Astrocyte (in vitro differentiated cells and primary cell): Measurements from ENCODE around the gene FGF22. TPM values are rescaled to one million over a fixed set of nuclear protein-coding genes. Genes with fewer than 3 reads are reported as not detected.

ENCODE experiments used
- DNase-seq: peaks from one replicate; pipeline ENCODE4 v3.0.0-alpha.2; 2010; ENCODE audit warnings: low read depth
- FAIRE-seq: peaks from 2 replicates; lab custom pipeline; 2011; peaks lifted over from hg19 to GRCh38; lab: Jason Lieb, UNC
- H2AFZ ChIP-seq: 2 replicates; pipeline ENCODE4 v1.6.0; 2012; ENCODE audit warnings: low read depth, low read length, inconsistent platforms
- H3K27ac ChIP-seq: 2 replicates; pipeline ENCODE4 v1.5.1; 2011; ENCODE audit warnings: low read depth, low read length, inconsistent platforms
- H3K27me3 ChIP-seq: 2 replicates; pipeline ENCODE4 v1.6.0; 2011; ENCODE audit warnings: low read length, inconsistent platforms; ENCODE audit not compliant: insufficient read depth
- H3K36me3 ChIP-seq: 2 replicates; pipeline ENCODE4 v1.5.1; 2011; ENCODE audit warnings: low read length, inconsistent platforms; ENCODE audit not compliant: insufficient read depth
- H3K4me1 ChIP-seq: 2 replicates; pipeline ENCODE4 v1.5.1; 2011; ENCODE audit warnings: low read length, inconsistent platforms; ENCODE audit not compliant: insufficient read depth
- H3K4me2 ChIP-seq: 2 replicates; pipeline ENCODE4 v1.6.0; 2012; ENCODE audit warnings: low read length, inconsistent platforms
- H3K4me3 ChIP-seq: 2 replicates; pipeline ENCODE4 v1.5.1; 2011; ENCODE audit warnings: low read depth, mild to moderate bottlenecking, low read length, inconsistent platforms; ENCODE audit not compliant: insufficient read depth
- H3K79me2 ChIP-seq: 2 replicates; pipeline ENCODE4 v1.6.0; 2012; ENCODE audit warnings: mild to moderate bottlenecking, low read length, inconsistent platforms; ENCODE audit not compliant: insufficient read depth
- H3K9ac ChIP-seq: 2 replicates; pipeline ENCODE4 v1.6.0; 2012; ENCODE audit warnings: mild to moderate bottlenecking, low read length, inconsistent platforms
- H3K9me3 ChIP-seq: 2 replicates; pipeline ENCODE4 v1.5.1; 2012; ENCODE audit warnings: low read depth, mild to moderate bottlenecking, low read length, inconsistent platforms; ENCODE audit not compliant: insufficient read depth
- H4K20me1 ChIP-seq: 2 replicates; pipeline ENCODE4 v1.6.0; 2012; ENCODE audit warnings: low read length, inconsistent platforms; ENCODE audit not compliant: insufficient read depth
- H3K27ac Mint-ChIP-seq: one replicate; pipeline ENCODE4 v1.8.0; 2021; ENCODE audit warnings: mild to moderate bottlenecking, mixed read lengths; ENCODE audit not compliant: unreplicated experiment
- H3K27me3 Mint-ChIP-seq: one replicate; pipeline ENCODE4 v1.8.0; 2021; ENCODE audit warnings: low read depth, mixed read lengths; ENCODE audit not compliant: unreplicated experiment
- H3K36me3 Mint-ChIP-seq: one replicate; pipeline ENCODE4 v1.8.0; 2021; ENCODE audit warnings: low read depth, mixed read lengths; ENCODE audit not compliant: unreplicated experiment
- H3K4me1 Mint-ChIP-seq: one replicate; pipeline ENCODE4 v1.8.0; 2021; ENCODE audit warnings: low read depth, mixed read lengths; ENCODE audit not compliant: unreplicated experiment
- H3K4me3 Mint-ChIP-seq: one replicate; pipeline ENCODE4 v1.8.0; 2021; ENCODE audit warnings: mild to moderate bottlenecking, moderate library complexity, mixed read lengths; ENCODE audit not compliant: unreplicated experiment
- H3K9me3 Mint-ChIP-seq: one replicate; pipeline ENCODE4 v1.8.0; 2021; ENCODE audit warnings: mild to moderate bottlenecking, mixed read lengths; ENCODE audit not compliant: unreplicated experiment
- EZH2 ChIP-seq: IDR thresholded peaks from 2 replicates; pipeline ENCODE4 v1.6.1; 2012; ENCODE audit warnings: mild to moderate bottlenecking, low read length, inconsistent platforms; ENCODE audit not compliant: insufficient read depth
- total RNA-seq: library from RNA; stranded (reverse); gene quantifications from 2 replicates; pipeline ENCODE4 v1.2.1, GENCODE V29; 2021
- TF ChIP-seq, protein P1 (sequence below): IDR thresholded peaks from 2 replicates; pipeline ENCODE4 v1.5.1; 2011; ENCODE audit warnings: low read depth, mild to moderate bottlenecking, inconsistent platforms, low read length, moderate library complexity; ENCODE audit not compliant: insufficient read depth

FGF22 gene
- total RNA-seq, 1 donor from 2014 or later, result 0.25 TPM

DNA sequence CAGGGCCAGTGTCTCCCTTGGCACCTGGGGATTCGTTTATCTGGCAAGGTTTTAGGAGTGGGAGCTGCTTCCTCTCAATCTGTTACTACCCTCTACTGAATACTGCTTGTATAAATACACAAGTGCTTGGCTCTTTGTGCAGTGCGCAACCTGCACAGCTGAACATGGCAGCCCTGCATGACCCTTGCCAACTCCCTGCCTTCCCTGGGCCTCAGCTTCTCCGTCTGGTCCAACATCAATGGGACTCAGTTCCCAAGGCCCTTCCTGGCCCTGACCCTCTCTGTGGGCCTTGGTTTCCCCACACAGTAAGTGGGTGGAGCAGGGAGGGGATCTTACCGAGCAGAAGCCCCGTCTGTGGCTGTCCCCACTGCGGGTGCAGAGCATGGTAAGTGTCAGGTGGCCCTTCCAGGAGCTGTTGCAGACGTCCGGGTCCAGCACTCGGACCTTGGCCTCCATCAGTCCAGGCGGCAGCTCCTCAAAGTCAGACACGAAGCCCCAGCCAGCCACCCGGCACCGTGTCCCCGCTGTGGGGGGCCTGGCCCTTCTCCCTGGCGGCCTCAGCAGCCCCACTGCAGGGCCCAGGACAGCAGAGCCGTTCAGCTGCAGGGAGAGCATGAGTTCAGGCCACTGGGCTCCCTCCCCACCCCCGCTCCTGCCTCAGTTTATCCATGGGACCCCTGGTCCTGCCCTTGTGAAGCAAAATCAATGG lies 47.1 kb downstream of the FGF22 start:
- FAIRE-seq, result no peak

DNA sequence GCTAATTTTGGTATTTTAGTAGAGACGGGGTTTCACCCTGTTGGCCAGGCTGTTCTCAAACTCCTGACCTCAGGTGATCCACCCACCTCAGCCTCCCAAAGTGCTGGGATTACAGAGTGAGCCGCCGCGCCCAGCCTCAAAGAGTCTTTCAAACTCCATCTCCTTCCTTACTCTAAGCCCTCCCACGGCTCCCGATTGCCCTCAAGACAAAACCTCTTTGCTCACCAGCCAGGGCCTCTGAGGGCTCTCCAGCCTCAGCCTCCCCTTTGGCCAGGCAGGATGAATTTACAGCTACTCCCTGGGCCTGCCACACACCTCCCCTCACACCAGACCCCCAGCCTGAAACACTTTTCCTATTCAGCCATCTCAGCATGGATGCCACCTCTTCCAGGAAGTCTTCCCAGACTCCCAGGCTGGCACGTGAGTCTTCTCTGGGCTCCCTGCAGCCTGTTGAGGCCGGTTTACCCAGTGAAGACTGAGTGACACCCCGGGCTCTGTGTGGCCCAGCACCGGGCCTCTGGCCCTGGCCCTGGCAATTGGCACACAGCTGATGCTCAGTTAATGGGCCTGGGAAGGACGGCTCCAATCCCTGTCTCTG lies 48.0 kb downstream of the FGF22 start:
- Histone ChIP-seq H3K27me3 (no peaks in the 10 kb centered on the region), H3K4me1 (no peaks in the 10 kb centered on the region), H3K36me3 (no peaks in the 10 kb centered on the region), H3K4me3 (no peak overlapping the region), H4K20me1 (no peaks in the 10 kb centered on the region), H3K79me2 (no peaks in the 10 kb centered on the region), H3K4me2 (no peak overlapping the region), H2AFZ (no peak overlapping the region), H3K9ac (no peak overlapping the region), H3K27ac (no peak overlapping the region), H3K9me3 (no peaks in the 10 kb centered on the region)
- Mint-ChIP-seq H3K36me3 (no peaks in the 10 kb centered on the region), H3K4me3 (no peak overlapping the region), H3K9me3 (peaks cover 7% of the 10 kb centered on the region), H3K27me3 (peaks cover 16% of the 10 kb centered on the region), H3K4me1 (no peaks in the 10 kb centered on the region), H3K27ac (peak overlapping the region; percentile 41)
- FAIRE-seq, result no peak
- DNase-seq, result no peak
- TF ChIP-seq, protein P1, sequence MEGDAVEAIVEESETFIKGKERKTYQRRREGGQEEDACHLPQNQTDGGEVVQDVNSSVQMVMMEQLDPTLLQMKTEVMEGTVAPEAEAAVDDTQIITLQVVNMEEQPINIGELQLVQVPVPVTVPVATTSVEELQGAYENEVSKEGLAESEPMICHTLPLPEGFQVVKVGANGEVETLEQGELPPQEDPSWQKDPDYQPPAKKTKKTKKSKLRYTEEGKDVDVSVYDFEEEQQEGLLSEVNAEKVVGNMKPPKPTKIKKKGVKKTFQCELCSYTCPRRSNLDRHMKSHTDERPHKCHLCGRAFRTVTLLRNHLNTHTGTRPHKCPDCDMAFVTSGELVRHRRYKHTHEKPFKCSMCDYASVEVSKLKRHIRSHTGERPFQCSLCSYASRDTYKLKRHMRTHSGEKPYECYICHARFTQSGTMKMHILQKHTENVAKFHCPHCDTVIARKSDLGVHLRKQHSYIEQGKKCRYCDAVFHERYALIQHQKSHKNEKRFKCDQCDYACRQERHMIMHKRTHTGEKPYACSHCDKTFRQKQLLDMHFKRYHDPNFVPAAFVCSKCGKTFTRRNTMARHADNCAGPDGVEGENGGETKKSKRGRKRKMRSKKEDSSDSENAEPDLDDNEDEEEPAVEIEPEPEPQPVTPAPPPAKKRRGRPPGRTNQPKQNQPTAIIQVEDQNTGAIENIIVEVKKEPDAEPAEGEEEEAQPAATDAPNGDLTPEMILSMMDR, result no peak
- TF ChIP-seq EZH2, result no peak

More for the DNA sequence above, 47.1 kb downstream of the FGF22 start:
- no peaks in the 10 kb centered on the region for H3K79me2 ChIP-seq
- no peak overlapping the region for H2AFZ ChIP-seq
- peaks cover 3% of the 10 kb centered on the region for H4K20me1 ChIP-seq
- no peaks in the 10 kb centered on the region for H3K36me3 ChIP-seq
- TF ChIP-seq, protein P1, result no peak
- no peak for TF ChIP-seq EZH2
- no peaks in the 10 kb centered on the region for H3K4me1 ChIP-seq
- H3K9me3 ChIP-seq, result no peaks in the 10 kb centered on the region
- Mint-ChIP-seq H3K27ac (no peak overlapping the region), H3K4me3 (no peak overlapping the region), H3K27me3 (peaks cover 16% of the 10 kb centered on the region), H3K4me1 (no peaks in the 10 kb centered on the region), H3K36me3 (no peaks in the 10 kb centered on the region), H3K9me3 (peaks cover 7% of the 10 kb centered on the region)
- no peak overlapping the region for H3K9ac ChIP-seq
- no peak overlapping the region for H3K4me3 ChIP-seq
- no peak overlapping the region for H3K4me2 ChIP-seq
- no peak overlapping the region for H3K27ac ChIP-seq
- no peaks in the 10 kb centered on the region for H3K27me3 ChIP-seq
- DNase-seq, result no peak

DNA sequence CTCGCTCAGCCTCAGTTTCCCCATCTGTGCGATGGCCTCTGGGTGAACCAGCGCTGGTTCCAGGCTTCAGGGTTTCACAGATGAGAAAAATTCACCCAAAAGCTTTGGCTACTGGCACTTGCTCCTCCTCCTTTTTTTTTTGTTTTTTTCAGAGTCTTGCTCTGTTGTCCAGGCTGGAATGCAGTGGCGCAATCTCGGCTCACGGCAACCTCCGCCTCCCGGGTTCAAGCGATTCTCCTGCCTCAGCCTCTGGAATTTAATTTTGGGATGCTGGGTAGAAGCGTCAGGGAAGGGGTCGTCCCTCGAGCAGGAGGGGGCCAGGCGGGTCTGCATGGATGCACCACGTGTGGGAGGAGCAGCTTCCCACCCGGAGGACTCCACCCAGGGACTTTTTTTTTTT lies 48.5 kb downstream of the FGF22 start:
- Histone ChIP-seq H3K27ac (no peak overlapping the region), H3K4me1 (no peaks in the 10 kb centered on the region), H3K9me3 (no peaks in the 10 kb centered on the region), H3K9ac (no peak overlapping the region), H4K20me1 (no peaks in the 10 kb centered on the region), H3K27me3 (no peaks in the 10 kb centered on the region), H3K79me2 (no peaks in the 10 kb centered on the region), H2AFZ (no peak overlapping the region), H3K36me3 (no peaks in the 10 kb centered on the region), H3K4me3 (no peak overlapping the region), H3K4me2 (no peak overlapping the region)
- FAIRE-seq (no peak), DNase-seq (no peak)
- TF ChIP-seq EZH2, result no peak
- TF ChIP-seq, protein P1, result no peak
- peaks cover 7% of the 10 kb centered on the region for H3K9me3 Mint-ChIP-seq
- no peaks in the 10 kb centered on the region for H3K36me3 Mint-ChIP-seq
- H3K27ac Mint-ChIP-seq, result no peak overlapping the region
- H3K4me1 Mint-ChIP-seq, result no peaks in the 10 kb centered on the region
- peaks cover 16% of the 10 kb centered on the region for H3K27me3 Mint-ChIP-seq
- H3K4me3 Mint-ChIP-seq, result no peak overlapping the region
